C4-2B (cell line): Measurements from ENCODE around the gene ATXN7L2.

Experiments
- H3K27ac ChIP-seq: fragments of 450-650 bp; 2 replicates; pipeline ENCODE4 v1.5.1; 2017
- CTCF ChIP-seq: fragments of 450-650 bp; conservative IDR thresholded peaks from 2 replicates; pipeline ENCODE4 v1.5.1; 2017; ENCODE audit warnings: mild to moderate bottlenecking
- ZFX ChIP-seq: fragments of 450-650 bp; IDR thresholded peaks from 2 replicates; pipeline ENCODE4 v1.6.1; 2017

The ATXN7L2 gene

GRCh38 chr1:109527098-109527811 lies 43.5 kb downstream of the ATXN7L2 start:
- no peak overlapping the region for H3K27ac ChIP-seq
- TF ChIP-seq ZFX = no peak
- no peak for TF ChIP-seq CTCF

GRCh38 chr1:109527846-109528695 lies 44.4 kb downstream of the ATXN7L2 start:
- no peak overlapping the region for H3K27ac ChIP-seq
- TF ChIP-seq CTCF (no peak), ZFX (no peak)

DNA sequence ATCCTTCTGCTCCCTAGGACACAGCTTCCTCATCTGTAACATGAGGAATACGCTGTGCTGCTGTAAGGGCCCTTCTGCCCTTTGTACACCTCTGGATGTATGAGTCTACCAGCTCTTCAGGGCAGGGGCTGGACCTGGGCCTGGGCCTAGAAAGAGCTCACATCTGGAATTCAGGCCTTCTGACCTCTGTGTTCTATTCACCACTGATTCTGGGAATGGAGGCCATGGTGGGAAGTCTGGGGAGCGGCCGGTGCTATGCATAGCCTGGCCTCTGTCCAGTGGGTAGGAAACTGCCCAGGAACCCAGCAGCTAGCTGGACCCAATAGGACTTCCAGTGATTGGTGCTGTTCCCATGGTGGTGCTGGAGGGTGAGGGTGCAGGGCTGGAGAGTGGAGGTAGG lies 45.0 kb downstream of the ATXN7L2 start:
- TF ChIP-seq ZFX (no peak), CTCF (no peak)
- no peak overlapping the region for H3K27ac ChIP-seq

GRCh38 chr1:109529881-109530456 lies 46.3 kb downstream of the ATXN7L2 start:
- TF ChIP-seq ZFX (no peak), CTCF (no peak)
- no peak overlapping the region for H3K27ac ChIP-seq

DNA sequence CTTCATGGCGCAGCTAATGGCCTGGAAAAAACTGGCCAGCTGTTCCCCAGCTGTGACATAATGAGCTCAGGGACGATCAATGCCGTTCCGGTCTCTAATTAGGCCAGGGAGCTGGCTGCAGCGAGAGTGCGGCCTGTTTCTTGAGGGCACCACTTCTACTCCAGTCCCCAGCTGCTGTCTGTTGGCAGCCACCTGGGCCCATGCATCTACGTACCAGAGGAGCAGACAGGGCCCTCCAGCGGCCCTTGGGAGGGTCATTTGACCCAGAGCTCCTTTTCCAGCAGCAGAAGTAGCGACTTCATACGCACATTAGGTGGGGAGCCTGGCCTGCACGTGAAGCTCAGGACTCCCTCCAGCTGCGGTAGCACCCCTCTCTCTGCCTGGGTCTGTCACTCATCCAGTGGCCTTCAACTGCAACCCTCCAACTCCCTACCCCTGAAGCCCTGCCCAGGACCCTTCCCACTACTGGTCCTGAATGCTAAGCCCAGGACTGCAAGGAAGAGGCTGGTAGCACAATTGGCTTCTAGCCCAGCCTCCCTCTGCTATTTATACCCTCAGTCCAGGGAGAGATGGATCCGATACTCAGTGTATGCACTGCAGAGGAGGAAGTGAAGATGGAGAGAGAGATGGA lies 46.9 kb downstream of the ATXN7L2 start:
- no peak overlapping the region for H3K27ac ChIP-seq
- TF ChIP-seq ZFX = no peak
- TF ChIP-seq CTCF = no peak

DNA sequence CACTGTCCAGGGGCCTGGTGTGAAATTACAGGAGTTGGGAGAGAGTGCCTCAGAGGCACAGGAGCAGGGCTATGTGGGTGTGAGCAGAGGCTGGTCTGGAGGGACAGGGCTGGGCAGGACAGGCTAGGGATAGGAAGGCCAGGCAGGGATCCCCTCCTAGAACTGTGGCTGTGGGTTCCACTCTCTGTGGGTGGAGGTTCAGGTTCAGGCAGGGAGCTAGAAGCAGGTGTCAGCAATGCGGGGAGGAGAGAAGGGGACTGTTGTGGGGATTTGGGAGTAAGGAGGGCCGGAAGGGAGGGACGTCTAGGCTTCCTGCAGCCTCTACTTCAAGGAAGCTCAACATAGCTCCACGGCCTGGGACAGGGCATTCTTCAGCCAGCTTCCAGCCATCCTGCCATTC lies 47.7 kb downstream of the ATXN7L2 start:
- TF ChIP-seq ZFX = no peak
- TF ChIP-seq CTCF = no peak
- H3K27ac ChIP-seq = no peak overlapping the region
